ENCODE data around the gene SLC10A4.
A peak's percentile ranks its signal among the peaks of the same experiment; 100 is the strongest.
"Not testable (repeated sequence)": the region's sequence is repeated elsewhere in the genome, so short reads cannot be mapped to it uniquely, and the experiment has no call there.

The SLC10A4 gene, protein sequence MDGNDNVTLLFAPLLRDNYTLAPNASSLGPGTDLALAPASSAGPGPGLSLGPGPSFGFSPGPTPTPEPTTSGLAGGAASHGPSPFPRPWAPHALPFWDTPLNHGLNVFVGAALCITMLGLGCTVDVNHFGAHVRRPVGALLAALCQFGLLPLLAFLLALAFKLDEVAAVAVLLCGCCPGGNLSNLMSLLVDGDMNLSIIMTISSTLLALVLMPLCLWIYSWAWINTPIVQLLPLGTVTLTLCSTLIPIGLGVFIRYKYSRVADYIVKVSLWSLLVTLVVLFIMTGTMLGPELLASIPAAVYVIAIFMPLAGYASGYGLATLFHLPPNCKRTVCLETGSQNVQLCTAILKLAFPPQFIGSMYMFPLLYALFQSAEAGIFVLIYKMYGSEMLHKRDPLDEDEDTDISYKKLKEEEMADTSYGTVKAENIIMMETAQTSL

DNA sequence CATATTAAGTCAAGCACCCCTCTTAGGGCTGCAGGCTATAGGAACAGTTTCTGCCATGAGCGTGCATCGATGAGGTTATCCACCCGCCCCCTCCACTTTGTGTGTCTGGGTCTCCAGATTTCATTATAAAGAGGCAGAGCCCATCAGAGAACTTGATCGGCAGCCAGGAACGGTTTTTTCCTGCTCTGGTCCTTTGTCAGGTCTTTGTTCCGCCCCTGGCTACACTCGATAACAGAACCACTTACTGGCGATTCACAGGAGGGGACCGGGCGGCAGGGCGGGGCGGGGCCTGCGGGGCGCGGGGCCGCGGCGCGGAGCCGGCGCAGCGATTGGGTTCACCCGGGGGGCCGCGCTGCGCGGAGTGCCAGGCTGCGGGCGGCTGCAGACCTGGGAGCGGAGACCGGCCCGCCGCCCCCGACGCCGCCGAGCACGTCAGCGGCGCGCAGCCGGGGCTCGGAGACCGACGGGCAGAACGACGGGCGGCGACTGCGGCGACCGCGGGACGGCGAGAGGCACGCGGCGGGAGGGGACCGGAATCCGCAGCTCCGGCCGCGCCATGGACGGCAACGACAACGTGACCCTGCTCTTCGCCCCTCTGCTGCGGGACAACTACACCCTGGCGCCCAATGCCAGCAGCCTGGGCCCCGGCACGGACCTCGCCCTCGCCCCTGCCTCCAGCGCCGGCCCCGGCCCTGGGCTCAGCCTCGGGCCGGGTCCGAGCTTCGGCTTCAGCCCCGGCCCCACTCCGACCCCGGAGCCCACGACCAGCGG is at the start of gene SLC10A4:
SLC10A4 (plus strand) TSS at position 338 of the 771 bp plus-strand sequence; CDS start at position 557, 219 bp downstream.
- peak; percentile 30 for DNase-seq

DNA sequence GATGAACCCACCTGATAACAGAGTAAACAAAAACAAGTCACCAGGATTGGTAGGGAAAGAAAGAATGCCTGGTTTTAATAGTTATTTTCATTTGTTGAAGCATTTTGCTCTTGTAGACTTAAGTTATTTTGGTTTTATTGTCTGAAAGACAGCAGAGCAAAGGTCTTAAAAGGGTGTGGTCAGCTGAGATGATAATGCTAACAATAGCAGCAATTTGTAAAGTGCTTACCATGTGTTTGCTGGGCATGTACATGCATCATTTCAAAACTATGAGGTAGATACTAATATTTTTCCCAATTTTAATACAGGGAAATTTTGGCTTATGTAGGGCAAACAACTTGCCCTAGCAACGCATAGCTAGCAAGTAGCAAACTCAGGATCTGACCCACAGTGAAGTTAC is 46.8 kb upstream of the SLC10A4 start:
- DNase-seq, result no peak

DNA sequence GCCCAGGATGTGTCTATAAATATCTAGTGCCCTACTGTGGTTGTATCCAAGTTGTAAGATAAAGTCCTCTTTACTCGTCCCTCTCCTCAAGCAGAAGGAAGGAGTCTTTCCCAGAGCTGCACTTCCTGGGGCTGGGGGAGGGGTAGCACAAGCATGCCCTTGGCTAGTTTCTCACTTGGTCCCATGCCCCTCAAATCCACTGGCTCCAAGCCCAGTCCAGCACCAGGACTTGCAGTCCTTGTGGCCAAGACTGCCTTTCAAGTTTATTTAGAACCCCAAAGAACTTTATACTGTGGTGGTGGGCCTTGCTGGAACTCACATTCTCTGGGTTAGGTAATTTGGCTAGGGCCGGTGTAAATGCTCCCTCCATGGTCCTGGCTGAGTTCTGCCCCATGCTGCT is 43.2 kb upstream of the SLC10A4 start:
- no peak for DNase-seq

DNA sequence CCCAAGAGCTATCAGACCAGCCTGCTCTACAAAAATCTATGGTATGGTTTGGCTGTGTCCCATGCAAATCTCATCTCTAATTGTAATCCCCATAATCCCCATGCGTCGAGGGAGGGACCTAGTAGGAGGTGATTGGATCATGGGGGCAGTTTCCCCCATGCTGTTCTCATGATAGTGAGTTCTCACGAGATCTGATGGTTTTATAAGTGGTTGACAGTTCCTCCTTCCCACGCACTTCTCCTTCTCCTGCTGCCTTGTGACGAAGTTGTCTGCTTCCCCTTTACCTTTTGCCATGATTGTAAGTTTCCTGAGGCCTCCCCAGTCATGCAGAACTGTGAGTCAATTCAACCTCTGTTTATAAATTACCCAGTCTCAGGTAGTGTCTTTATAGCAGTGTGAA is 42.2 kb upstream of the SLC10A4 start:
- not testable (repeated sequence) for DNase-seq

DNA sequence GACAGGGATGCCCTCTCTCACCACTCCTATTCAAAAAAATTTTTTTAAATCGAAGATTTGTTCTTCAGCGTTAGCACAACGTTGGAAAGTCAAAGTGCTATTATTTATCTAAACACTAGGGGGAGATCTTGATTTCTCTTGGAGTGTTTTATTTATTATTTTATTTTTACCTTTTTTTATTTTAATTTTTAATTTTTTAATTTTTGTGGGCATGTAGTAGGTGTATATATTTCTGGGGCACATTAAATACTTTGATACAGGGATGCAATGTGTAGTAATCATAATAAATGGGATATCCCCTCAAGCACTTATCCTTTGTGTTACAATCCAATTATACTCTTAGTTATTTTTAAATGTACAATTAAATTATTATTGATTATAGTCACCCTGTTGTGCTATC is 37.4 kb upstream of the SLC10A4 start:
- DNase-seq, result no peak

DNA sequence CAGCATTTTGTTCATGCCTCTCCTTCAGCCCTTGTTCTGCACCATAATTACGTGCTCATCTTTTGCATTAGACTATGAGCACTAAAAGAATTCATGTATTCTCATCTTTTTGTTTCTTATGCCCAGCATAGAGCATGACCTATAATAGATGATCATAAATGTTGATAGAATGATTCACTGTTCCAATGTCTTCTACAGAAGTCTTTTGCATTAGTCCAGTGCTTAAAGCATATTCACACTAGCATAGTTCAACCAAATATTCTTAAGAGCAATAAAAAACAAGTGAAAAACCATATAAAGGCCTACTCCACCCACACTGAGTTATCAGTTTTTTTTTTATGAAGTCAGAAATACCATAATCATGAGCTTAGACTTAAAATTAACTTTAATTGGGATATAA is 36.5 kb upstream of the SLC10A4 start:
- no peak for DNase-seq

DNA sequence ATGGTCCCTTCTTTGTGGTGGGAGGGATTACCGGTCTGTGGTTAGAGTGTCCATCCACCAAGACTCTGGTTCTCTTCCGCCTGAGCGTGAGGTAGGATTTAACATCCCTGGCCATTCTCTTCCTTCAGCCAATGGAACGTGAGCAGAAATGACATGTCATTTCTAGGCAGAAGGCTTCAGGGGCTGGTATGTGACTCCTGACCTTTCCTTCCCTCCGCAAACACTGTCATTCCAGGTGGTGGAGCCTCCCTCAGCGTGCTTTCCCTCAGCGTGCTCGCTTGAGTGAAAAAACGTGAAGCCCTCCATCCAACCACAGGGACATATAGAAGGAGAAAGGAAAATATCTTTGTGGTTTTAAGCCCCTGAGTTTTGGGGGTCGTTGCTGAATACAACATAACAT is 34.0 kb upstream of the SLC10A4 start:
- no peak for DNase-seq

DNA sequence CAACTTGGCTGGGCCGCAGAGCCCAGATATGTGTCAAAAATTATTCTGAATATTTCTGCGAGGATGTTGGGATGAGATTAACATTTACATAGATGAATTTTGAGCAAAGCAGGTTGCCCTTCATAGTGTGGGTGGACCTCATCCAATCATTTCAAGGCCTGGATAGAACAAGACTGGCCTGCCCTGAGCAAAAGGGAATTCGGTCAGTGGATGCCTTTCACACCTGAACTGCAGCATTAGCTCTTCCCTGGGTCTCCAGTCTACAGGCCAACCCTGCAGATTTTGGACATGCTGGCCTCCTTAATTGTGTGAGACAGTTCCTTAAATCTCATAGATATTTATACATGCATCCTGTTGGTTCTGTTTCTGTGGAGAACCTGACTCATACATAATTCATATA is 32.4 kb upstream of the SLC10A4 start:
- DNase-seq, result no peak

DNA sequence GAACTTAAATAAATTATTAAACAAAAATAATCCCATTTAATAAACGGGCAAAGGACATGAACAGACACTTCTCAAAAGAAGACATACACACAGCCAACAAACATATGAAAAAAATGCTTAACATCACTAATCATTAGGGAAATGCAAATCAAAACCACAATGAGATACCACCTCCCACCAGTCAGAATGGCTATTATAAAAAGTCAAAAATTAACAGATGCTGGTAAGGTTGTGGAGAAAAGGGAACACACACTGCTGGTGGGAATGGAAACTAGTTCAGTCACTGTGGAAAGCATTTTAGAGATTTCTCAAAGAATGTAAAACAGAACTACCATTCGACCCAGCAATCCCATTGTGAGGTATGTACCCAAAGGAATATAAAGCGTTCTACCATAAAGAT is 31.5 kb upstream of the SLC10A4 start:
- DNase-seq, result not testable (repeated sequence)

DNA sequence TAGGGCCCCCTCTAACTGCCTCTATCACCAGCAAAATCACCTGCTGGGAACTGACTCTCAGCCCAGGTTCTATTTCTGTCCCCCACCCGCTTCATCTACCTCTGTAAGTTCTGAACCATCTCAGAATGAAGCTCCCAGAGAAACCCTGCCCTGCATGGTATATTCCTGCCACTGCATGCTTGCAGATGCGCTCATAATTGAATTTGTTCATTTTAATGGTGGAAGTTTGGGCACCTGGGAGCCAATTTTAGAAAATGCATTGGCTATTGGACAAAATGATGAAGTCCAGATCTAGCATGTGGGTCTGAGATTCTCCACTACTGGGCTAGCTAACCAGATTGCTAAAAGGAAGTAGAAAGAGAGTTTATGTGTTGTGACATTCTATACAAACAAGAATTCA is 28.6 kb upstream of the SLC10A4 start:
- DNase-seq, result no peak

DNA sequence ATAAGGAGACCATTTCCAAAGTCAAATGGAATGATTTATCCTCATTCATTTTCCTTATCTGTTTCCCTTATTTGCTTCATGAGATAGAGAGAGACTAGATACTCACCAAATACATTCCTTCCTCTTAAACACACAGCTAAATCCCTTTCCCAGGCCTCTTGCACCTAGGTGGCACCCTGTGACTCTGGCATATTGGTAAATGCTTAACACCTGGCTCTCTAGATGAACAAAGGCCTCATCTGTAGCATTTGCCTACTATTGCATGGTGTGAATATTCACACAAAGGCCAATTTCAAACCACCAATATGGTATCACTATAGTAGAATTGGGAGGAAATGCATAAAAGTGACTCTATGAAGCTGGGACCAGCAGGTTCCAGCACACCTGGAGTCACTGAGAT is 22.1 kb upstream of the SLC10A4 start:
- no peak for DNase-seq

DNA sequence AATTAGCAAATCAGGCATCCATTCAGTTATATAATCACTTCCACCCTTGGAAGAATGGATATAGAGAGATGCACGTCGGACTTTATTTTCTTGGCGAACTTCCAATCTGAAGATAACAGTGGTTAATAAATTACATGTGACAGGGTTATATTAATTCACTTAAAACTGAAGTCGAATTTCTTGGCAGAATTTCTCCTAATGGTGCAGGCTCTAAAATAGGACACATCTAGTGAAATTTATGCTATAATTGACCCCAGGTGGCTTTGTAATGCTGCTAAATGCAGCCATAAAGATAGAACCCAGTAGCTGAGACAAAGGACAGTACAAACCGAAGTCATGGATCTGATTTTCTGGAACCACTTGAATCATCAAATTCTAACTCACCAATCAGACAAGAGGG is 20.8 kb upstream of the SLC10A4 start:
- no peak for DNase-seq

DNA sequence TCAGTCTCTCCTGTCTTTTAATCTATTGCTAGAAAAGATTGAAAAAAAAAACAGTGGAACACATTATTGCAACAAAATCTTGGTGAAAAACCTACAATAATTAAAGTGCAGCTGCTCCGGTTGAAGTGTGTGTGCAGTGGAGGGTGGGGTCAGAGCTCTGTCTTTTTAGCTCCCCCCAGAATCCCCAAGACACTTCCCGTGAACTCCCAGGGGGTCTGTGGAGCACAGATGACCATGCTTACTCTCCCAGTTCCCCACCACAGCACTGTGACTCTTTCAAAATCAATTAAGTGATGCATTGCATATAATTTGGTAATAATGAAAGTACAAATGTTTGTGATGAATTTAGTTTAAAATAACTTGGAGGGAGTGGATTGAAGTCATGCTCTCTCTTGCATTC is 15.7 kb upstream of the SLC10A4 start:
- no peak for DNase-seq

DNA sequence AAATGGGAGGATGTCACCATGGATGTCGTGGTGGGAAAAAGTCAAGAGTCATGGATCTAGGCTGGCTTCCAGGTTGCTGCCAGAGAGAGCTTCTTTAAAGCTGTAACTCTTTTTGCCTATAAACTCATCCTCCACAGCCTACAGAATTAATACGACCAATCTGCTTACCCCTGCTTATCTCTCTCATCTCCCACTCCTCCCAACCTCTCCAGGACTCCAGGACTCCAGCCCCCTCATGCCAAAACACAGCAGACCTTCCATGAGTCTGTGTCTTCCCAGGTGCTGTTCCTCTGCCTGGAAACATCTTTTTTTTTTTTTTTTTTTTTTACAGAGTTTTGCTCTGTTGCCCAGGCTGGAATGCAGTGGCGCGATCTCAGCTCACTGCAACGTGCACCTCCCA is 15.3 kb upstream of the SLC10A4 start:
- DNase-seq, result no peak

DNA sequence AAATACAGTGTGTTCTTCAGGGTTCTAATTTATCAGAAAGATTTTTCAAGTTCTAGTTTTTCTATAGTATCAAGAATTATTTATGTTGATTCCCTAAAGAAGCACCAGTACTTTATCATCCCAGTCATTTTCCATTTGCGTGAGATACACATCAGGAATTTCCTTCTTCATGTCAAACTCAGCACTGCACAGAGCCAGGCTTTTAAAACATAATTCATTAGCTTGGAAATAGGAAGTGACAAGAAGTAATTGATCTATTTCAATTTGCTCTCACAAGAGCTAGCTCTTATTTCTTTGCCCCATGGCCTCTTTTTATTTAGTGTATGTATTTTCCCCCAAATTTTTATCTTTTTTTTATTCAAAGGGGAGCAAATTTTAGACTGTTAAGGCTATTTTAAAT is 13.0 kb upstream of the SLC10A4 start:
- DNase-seq, result no peak

DNA sequence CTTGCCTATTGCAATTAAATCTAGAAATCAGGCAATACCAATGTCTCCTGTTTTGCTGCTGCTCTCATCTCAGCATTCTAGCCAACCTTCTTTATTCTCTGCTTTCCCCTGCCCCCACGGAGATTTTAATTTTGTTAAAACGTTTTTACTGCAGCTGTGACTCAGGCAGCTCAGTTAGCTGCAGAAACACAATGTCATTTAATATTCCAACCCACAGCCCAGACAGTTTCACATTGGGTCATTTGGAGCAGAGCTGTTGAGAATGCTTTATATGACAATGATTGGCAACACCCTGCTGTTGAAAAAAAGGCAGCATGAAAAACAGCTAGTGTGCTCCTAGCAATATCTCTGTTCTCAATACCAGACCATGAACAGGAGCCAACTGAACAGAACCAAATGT is 12.6 kb upstream of the SLC10A4 start:
- DNase-seq, result no peak

DNA sequence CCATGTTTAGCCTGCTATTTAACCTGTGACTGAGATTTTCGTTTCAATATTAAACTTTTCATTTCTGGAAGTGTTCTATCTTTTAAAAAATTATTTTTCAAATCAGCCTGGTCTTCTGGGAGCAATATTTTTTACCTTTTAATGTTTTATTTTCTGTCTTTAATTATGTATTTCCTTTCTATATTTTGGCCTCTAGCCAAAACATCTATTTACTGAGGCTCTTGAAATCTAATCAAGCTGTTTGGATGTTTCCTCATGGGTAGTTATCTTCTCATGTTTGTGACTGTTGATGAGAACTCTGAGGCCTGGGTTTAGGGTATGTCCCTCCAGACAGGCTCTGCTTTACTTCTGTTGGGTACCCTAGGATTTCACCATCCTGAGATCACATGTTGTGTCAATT is 10.3 kb upstream of the SLC10A4 start:
- DNase-seq, result peak; percentile 15

DNA sequence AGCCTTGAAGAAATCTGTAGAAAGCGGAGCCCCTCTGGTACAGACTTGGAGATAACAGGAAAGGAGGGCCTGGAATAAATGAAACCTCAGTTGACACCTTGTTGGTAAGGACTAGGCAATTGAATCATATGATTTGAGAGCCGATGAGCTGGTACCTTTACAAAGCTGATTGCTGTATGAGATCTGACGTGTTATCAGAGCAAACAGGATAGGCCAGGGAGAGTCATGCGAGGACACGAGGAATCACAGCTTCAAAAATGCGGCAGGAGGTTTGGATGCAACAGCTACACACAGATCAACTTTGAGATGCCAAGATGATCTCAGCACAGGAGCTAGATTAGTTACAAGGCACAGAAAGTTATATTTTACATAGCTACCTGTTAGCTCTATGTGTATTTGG is 7.4 kb upstream of the SLC10A4 start:
- DNase-seq, result no peak

DNA sequence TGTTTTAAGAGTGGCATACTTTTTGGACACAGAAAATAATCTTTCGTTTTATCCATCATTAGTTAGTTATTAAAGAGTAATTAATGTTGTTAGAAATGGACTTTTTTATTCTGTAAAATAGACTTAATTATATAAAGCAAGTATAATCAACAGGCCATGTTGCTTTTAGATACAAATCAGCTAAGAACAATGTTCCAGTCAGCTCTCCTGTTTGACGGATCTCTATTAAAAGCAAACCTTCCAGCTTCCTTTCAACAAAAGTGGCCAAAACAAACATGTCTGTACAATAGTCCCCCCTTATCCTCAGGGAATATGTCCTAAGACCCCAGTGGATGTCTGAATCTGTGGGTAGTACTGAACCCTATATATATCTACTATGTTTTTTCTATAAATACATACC is 4.9 kb upstream of the SLC10A4 start:
- DNase-seq, result no peak

DNA sequence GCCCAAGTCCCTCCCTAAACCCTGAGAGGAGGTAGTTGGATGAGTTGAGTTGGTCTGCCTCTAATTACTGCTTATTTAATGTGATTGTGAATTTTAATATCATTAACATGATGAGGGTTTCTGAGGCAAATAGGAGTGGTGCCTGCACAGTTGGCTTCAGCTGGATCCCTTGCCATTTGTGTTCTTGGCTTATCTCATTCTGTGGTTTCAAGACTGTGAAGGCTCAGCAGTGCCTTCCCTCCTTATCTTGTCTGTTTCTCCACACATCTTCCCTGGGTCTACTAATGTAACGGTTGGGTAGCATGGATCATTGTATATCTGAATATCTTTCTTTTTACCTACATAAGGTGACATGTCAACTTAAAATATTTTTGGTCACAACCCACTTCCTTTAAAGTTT is 1.6 kb upstream of the SLC10A4 start:
- no peak for DNase-seq

DNA sequence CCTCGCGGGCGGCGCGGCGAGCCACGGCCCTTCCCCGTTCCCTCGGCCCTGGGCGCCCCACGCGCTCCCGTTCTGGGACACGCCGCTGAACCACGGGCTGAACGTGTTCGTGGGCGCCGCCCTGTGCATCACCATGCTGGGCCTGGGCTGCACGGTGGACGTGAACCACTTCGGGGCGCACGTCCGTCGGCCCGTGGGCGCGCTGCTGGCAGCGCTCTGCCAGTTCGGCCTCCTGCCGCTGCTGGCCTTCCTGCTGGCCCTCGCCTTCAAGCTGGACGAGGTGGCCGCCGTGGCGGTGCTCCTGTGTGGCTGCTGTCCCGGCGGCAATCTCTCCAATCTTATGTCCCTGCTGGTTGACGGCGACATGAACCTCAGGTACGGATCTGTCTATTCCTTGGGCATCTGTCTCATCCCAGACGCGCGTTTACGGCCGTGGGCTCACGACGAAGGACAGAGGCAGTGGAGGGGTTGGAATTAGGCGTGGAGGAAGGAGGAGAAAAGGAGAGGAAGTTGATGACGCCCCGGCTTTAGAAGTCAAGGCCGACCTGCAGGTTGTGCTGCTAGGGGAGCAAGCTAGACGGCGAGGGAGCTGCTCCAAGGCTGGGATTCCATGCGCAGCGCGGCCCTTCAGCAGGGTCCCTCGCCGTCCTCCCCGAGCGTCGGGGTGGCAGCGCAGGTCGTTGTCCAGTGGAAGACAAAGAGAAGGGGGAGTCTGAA is 792 bp downstream of the SLC10A4 start:
- DNase-seq, result no peak

DNA sequence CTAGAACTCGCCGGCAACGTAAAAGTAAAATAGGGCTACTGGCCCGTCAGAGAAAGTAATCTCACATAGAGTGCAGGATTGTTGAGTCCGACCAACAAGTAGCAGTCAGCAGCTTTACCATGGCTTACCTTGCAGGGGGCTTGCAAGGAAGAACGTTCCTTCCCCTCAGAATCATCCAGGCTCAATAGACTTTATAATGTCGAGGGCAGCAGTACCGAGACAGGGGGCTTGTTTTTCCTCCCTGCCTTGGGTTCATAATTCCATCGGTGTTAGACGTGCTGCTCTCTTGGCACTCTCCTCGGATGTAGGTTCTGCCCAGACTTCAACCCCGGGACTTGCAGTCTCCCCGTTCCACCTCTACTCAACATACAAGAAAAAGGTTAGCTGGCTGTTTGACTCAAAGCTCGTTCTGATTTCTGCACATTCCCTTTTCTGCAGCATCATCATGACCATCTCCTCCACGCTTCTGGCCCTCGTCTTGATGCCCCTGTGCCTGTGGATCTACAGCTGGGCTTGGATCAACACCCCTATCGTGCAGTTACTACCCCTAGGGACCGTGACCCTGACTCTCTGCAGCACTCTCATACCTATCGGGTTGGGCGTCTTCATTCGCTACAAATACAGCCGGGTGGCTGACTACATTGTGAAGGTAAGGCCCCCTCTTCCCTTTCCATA is 1.5 kb downstream of the SLC10A4 start:
- no peak for DNase-seq

DNA sequence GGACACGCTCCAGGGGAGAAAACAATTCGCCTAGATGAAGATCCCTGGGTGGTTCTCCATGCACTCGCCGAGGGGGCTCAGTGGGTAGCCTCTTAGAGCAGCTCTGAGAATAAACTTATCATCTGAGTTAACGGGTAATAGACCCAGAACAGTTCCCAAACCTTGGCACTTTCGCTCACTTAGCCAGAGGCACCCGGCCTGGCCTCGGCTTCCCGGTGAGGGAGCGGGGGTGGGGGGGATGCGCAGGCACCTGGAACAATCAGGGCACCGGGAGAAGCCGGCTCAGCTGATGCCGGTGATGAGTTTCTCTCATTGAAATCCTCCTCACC is 6.5 kb downstream of the SLC10A4 start:
- DNase-seq, result no peak

All from NCI-H1436 treated with DMSO at 0.1 percent for 48 hours (cell line).